K562 (cell line): ENCODE data around the gene KIAA0319L. TPM values are rescaled to one million over a fixed set of nuclear protein-coding genes. Genes with fewer than 3 reads are reported as not detected.

Experiments used
- ATAC-seq: fragments of 200-7000 bp; cut with Tn5 transposase; 3 replicates; pipeline ENCODE4 v1.9.1; 2020; ENCODE audit warnings: moderate library complexity
- BruUV-seq: library from RNA; stranded (reverse); fragments of 400-500 nt; replicated peaks from 2 replicates; lab custom pipeline; 2021; lab: Mats Ljungman, UMichigan
- CTCF ChIA-PET: fragments of 300-600 bp; formaldehyde crosslinking; extraction: SDS; loops from one replicate; lab custom pipeline; 2021; ENCODE audit warnings: low intra/inter-chr PET ratio; lab: Yijun Ruan, JAX
- POLR2A ChIA-PET: fragments of 300-600, 350-650 bp; sonication (Branson Sonifier 250); formaldehyde crosslinking; extraction: SDS; loops from one replicate; lab custom pipeline; 2021; ENCODE audit warnings: antibody characterized with exemption, inconsistent platforms; lab: Yijun Ruan, JAX
- DNase-seq, 4 experiments: peaks; one replicate each; pipeline versions ENCODE4 v3.0.0 to v3.0.0-alpha.2; 2011 to 2018; ENCODE audit warnings: low spot score in 3 of 4, mixed read lengths in 3 of 4; ENCODE audit errors: extremely low read depth in 1 of 4
- FAIRE-seq: peaks from 2 replicates; lab custom pipeline; 2011; peaks lifted over from hg19 to GRCh38; lab: Jason Lieb, UNC
- H2AFZ ChIP-seq: 2 replicates; pipeline ENCODE4 v1.6.0; 2011; ENCODE audit warnings: low read depth, low read length, control low read depth, inconsistent platforms
- H3K27ac ChIP-seq: fragments of 200-600 bp; 3 replicates; pipeline ENCODE4 v1.8.0; 2011; ENCODE audit warnings: low read depth, mild to moderate bottlenecking, control low read depth, inconsistent platforms, low read length, moderate library complexity, mixed read lengths; ENCODE audit errors: extremely low read depth
- H3K27me3 ChIP-seq, 2 experiments: fragments of 300-600 bp in 1 of 2; 2 replicates in 1 of 2; 3 replicates in 1 of 2; pipeline versions ENCODE4 v1.6.0 to v1.8.0; 2011; ENCODE audit warnings: inconsistent platforms in 2 of 2, low read length in 2 of 2, mild to moderate bottlenecking in 1 of 2, mixed read lengths in 1 of 2, moderate library complexity in 1 of 2; ENCODE audit not compliant: control insufficient read depth in 2 of 2, insufficient read depth in 2 of 2
- H3K36me3 ChIP-seq: fragments of 300-600 bp; 3 replicates; pipeline ENCODE4 v1.8.0; 2011; ENCODE audit warnings: mild to moderate bottlenecking, low read length, inconsistent platforms; ENCODE audit not compliant: control insufficient read depth, insufficient read depth
- H3K4me1 ChIP-seq, 2 experiments: fragments of 200-600 bp in 1 of 2; replicated peaks in 1 of 2; 2 replicates in 1 of 2; 3 replicates in 1 of 2; pipeline versions ENCODE4 v1.5.1 to v1.8.0; 2011; ENCODE audit warnings: inconsistent platforms in 2 of 2, low read length in 2 of 2, mild to moderate bottlenecking in 1 of 2, mixed read lengths in 1 of 2, moderate library complexity in 1 of 2; ENCODE audit not compliant: control insufficient read depth in 2 of 2, insufficient read depth in 2 of 2
- H3K4me2 ChIP-seq: 2 replicates; pipeline ENCODE4 v1.6.1; 2011; ENCODE audit warnings: low read length, control low read depth, inconsistent platforms, mixed read lengths; ENCODE audit not compliant: insufficient read depth
- H3K4me3 ChIP-seq: fragments of 200-600 bp; sonication (generic), shearing (Covaris generic); 2 replicates; pipeline ENCODE4 v1.5.1; 2016; ENCODE audit warnings: control low read depth, inconsistent platforms
- H3K79me2 ChIP-seq: fragments of 200-600 bp; 3 replicates; pipeline ENCODE4 v1.8.0; 2011; ENCODE audit warnings: low read length, inconsistent platforms; ENCODE audit not compliant: control insufficient read depth, insufficient read depth
- H3K9ac ChIP-seq, 2 experiments: 2 replicates each; pipeline versions ENCODE4 v1.6.0 to v1.6.1; 2011; ENCODE audit warnings: low read depth in 2 of 2, low read length in 2 of 2, control low read depth in 1 of 2, inconsistent platforms in 1 of 2, mild to moderate bottlenecking in 1 of 2, mixed read lengths in 1 of 2; ENCODE audit not compliant: insufficient read depth in 1 of 2
- H3K9me1 ChIP-seq: one replicate; pipeline ENCODE4 v1.6.0; 2011; ENCODE audit warnings: inconsistent platforms, mild to moderate bottlenecking, low read length, moderate library complexity; ENCODE audit not compliant: control insufficient read depth, insufficient read depth
- H3K9me3 ChIP-seq: replicated peaks from 2 replicates; pipeline ENCODE4 v1.5.1; 2011; ENCODE audit warnings: low read depth, low read length, inconsistent platforms; ENCODE audit not compliant: control insufficient read depth, insufficient read depth
- H4K20me1 ChIP-seq: replicated peaks from 2 replicates; pipeline ENCODE4 v1.6.1; 2011; ENCODE audit warnings: low read length, inconsistent platforms, mixed read lengths; ENCODE audit not compliant: control insufficient read depth, insufficient read depth
- DDX20 ChIP-seq: fragments of 450-650 bp; IDR thresholded peaks from 2 replicates; pipeline ENCODE4 v1.6.1; 2016; ENCODE audit warnings: missing genetic modification characterization, low read depth, mild to moderate bottlenecking, missing compliant biosample characterization, moderate library complexity
- E2F3 ChIP-seq: fragments of 250-450 bp; sonication (Bioruptor Pico); IDR thresholded peaks from 2 replicates; pipeline ENCODE4 v1.4.0; 2020; ENCODE audit warnings: mild to moderate bottlenecking
- FOXJ2 ChIP-seq: fragments of 200-800 bp; sonication (Bioruptor generic); IDR thresholded peaks from 2 replicates; pipeline ENCODE4 v1.6.1; 2016; ENCODE audit warnings: missing genetic modification characterization, missing compliant biosample characterization
- GABPB2 ChIP-seq: fragments of 250-450 bp; sonication (Bioruptor Pico); conservative IDR thresholded peaks from 2 replicates; pipeline ENCODE4 v1.5.1; 2021; ENCODE audit warnings: mild to moderate bottlenecking
- GTF2F1 ChIP-seq: IDR thresholded peaks from 2 replicates; pipeline ENCODE4 v1.6.1; 2011; ENCODE audit warnings: low read depth, low read length, improper control_type of control experiment
- KAT7 ChIP-seq: sonication (generic); formaldehyde crosslinking; IDR thresholded peaks from 2 replicates; pipeline ENCODE4 v1.8.0; 2022; ENCODE audit warnings: missing genetic modification reagents, mild to moderate bottlenecking, borderline replicate concordance
- KLF16 ChIP-seq: IDR thresholded peaks from 2 replicates; pipeline ENCODE4 v1.6.1; 2016; ENCODE audit warnings: antibody characterized with exemption
- MCM5 ChIP-seq: fragments of 450-650 bp; IDR thresholded peaks from 2 replicates; pipeline ENCODE4 v1.6.1; 2016; ENCODE audit warnings: low read depth
- MTA3 ChIP-seq: fragments of 450-650 bp; formaldehyde crosslinking; IDR thresholded peaks from 2 replicates; pipeline ENCODE4 v1.6.1; 2017; ENCODE audit warnings: mild to moderate bottlenecking, borderline replicate concordance
- NR4A1 ChIP-seq, 2 experiments: fragments of 250-450 bp in 1 of 2; fragments of 450-650 bp in 1 of 2; sonication (Bioruptor Pico) in 1 of 2; IDR thresholded peaks; 2 replicates each; pipeline versions ENCODE4 v1.4.0 to v1.6.1; 2016 to 2020; ENCODE audit warnings: mild to moderate bottlenecking in 2 of 2, missing compliant biosample characterization in 1 of 2, missing genetic modification characterization in 1 of 2, moderate library complexity in 1 of 2
- PCBP1 ChIP-seq: fragments of 200-400 bp; formaldehyde crosslinking; IDR thresholded peaks from 2 replicates; pipeline ENCODE4 v1.6.1; 2018; ENCODE audit warnings: mild to moderate bottlenecking, low read depth, low read length; ENCODE audit not compliant: poor library complexity, severe bottlenecking
- TCF15 ChIP-seq: fragments of 250-450 bp; sonication (Bioruptor Pico); IDR thresholded peaks from 2 replicates; pipeline ENCODE4 v1.8.0; 2022; ENCODE audit warnings: moderate library complexity, mild to moderate bottlenecking, inconsistent platforms
- ZBTB34 ChIP-seq: fragments of 250-450 bp; sonication (Bioruptor Pico); IDR thresholded peaks from 2 replicates; pipeline ENCODE4 v1.8.0; 2021; ENCODE audit warnings: mild to moderate bottlenecking, moderate library complexity
- ZEB2 ChIP-seq: fragments of 450-650 bp; IDR thresholded peaks from 2 replicates; pipeline ENCODE4 v1.6.1; 2016
- ZNF175 ChIP-seq: fragments of 200-800 bp; sonication (Bioruptor generic); IDR thresholded peaks from 2 replicates; pipeline ENCODE4 v1.6.1; 2016; ENCODE audit warnings: low read depth, mild to moderate bottlenecking, missing genetic modification characterization, missing compliant biosample characterization
- ZNF274 ChIP-seq: IDR thresholded peaks from 2 replicates; pipeline ENCODE4 v1.6.1; 2011; ENCODE audit warnings: low read depth, mild to moderate bottlenecking, low read length, moderate library complexity, borderline replicate concordance
- WGBS: fragments of 100-300 bp; shearing (Covaris generic); methylation state at CpG from one replicate; pipeline ENCODE4 v1.1.6; 2016; ENCODE audit warnings: low coverage, mixed read lengths; ENCODE audit not compliant: insufficient coverage; ENCODE audit errors: missing lambda C conversion rate; 5-methylcytosine and 5-hydroxymethylcytosine counted together
- in situ Hi-C: fragments of 300-500 bp; cut with MboI; formaldehyde crosslinking; loops from 4 replicates; pipeline ENCODE4 v1.15.0; 2018; ENCODE audit warnings: inconsistent platforms, mixed read lengths
- intact Hi-C: fragments of 100-400 bp; cut with micrococcal nuclease; formaldehyde crosslinking; loops from 2 replicates; pipeline ENCODE4 v1.14.2; 2022
- polyA plus RNA-seq, 8 experiments: library from polyadenylated mRNA; depleted of rRNA in 4 of 8; stranded (reverse) in 5 of 8; unstranded in 3 of 8; fragments of >200 nt; fragmentation: Nextera tagmentation in 2 of 8; fragmentation: Illumina TruSeq in 1 of 8; extraction: Ambion mirVana in 2 of 8; extraction: Trizol in 1 of 8; gene quantifications; 2 replicates each; pipeline versions ENCODE4 v1.2.1 to v1.2.3, GENCODE V29; 2011 to 2014; ENCODE audit warnings: inconsistent platforms in 1 of 8, missing spikeins in 1 of 8
- total RNA-seq, 7 experiments: library from RNA; depleted of rRNA in 6 of 7; stranded (reverse); fragments of >200 nt in 6 of 7; fragmentation: Illumina TruSeq in 2 of 7; extraction: Trizol in 2 of 7; gene quantifications; 2 replicates each; pipeline versions ENCODE4 v1.2.1 to v1.2.3, GENCODE V29; 2011 to 2021; ENCODE audit warnings: low replicate concordance in 1 of 7
- TF ChIP-seq, protein P1 (sequence below): sonication (generic); formaldehyde crosslinking; IDR thresholded peaks from 2 replicates; pipeline ENCODE4 v1.8.1; 2023; ENCODE audit warnings: missing genetic modification reagents, mild to moderate bottlenecking, borderline replicate concordance

KIAA0319L gene
- total and polyA plus RNA-seq, 9 of the 15 experiments (the other 6 are each of a cell fraction or from before 2014, with no cell fraction given) = 2.4 to 51.7 (median 27.4) TPM

DNA sequence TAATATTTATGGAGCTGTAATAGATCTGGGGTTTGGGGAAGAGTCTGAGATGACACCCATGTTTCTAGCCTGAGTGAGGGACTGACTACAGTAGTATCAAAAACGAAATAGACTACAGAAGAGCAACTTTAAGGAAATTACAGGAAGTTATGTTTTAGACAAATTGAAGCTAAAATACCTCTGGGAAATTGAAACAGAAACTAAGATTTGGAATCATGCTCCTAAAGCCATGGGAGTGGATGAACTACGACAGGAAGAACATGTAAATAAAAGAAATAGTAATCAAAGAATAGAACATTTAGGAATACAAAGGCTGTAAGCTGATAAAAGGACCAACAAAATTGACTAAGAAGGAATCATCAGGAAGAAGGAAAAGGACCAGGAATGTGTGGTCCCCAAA lies 68.9 kb downstream of the KIAA0319L start:
- Histone ChIP-seq H3K79me2 (no peaks in the 10 kb centered on the region), H3K4me1 (no peaks in the 10 kb centered on the region), H4K20me1 (no peaks in the 10 kb centered on the region), H3K27ac (no peak overlapping the region)
- intact Hi-C loops = no loop called here
- no TSS peak for BruUV-seq
- 25% methylated on average over 2 of the region's 2 CpGs for WGBS
- FAIRE-seq = no peak
- in situ Hi-C loops = no loop called here
- no peak for DNase-seq
- POLR2A ChIA-PET = interaction anchor here (1.1 kb wide), 1 partner anchor 9 kb away, joined by 3 read pairs; no protein-coding TSS in a partner anchor
- no peak for TF ChIP-seq NR4A1 (CRISPR knock-in tag; IDR thresholded peaks at IDR 0.05)
- no peak for TF ChIP-seq NR4A1 (tag; IDR thresholded peaks at IDR 0.05)
- TF ChIP-seq MCM5 = no peak
- TF ChIP-seq ZNF175 (CRISPR knock-in tag) = no peak
- TF ChIP-seq, protein P1, sequence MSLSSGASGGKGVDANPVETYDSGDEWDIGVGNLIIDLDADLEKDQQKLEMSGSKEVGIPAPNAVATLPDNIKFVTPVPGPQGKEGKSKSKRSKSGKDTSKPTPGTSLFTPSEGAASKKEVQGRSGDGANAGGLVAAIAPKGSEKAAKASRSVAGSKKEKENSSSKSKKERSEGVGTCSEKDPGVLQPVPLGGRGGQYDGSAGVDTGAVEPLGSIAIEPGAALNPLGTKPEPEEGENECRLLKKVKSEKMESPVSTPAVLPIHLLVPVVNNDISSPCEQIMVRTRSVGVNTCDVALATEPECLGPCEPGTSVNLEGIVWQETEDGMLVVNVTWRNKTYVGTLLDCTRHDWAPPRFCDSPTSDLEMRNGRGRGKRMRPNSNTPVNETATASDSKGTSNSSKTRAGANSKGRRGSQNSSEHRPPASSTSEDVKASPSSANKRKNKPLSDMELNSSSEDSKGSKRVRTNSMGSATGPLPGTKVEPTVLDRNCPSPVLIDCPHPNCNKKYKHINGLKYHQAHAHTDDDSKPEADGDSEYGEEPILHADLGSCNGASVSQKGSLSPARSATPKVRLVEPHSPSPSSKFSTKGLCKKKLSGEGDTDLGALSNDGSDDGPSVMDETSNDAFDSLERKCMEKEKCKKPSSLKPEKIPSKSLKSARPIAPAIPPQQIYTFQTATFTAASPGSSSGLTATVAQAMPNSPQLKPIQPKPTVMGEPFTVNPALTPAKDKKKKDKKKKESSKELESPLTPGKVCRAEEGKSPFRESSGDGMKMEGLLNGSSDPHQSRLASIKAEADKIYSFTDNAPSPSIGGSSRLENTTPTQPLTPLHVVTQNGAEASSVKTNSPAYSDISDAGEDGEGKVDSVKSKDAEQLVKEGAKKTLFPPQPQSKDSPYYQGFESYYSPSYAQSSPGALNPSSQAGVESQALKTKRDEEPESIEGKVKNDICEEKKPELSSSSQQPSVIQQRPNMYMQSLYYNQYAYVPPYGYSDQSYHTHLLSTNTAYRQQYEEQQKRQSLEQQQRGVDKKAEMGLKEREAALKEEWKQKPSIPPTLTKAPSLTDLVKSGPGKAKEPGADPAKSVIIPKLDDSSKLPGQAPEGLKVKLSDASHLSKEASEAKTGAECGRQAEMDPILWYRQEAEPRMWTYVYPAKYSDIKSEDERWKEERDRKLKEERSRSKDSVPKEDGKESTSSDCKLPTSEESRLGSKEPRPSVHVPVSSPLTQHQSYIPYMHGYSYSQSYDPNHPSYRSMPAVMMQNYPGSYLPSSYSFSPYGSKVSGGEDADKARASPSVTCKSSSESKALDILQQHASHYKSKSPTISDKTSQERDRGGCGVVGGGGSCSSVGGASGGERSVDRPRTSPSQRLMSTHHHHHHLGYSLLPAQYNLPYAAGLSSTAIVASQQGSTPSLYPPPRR = no peak
- no peak for TF ChIP-seq ZBTB34 (CRISPR knock-in tag)
- TF ChIP-seq PCBP1 = no peak
- no peak for TF ChIP-seq ZEB2
- TF ChIP-seq GTF2F1 = no peak
- TF ChIP-seq DDX20 (tag) = no peak
- TF ChIP-seq GABPB2 = no peak
- no peak for TF ChIP-seq ZNF274
- TF ChIP-seq TCF15 (CRISPR knock-in tag) = no peak
- no peak for TF ChIP-seq FOXJ2 (tag)
- no peak for TF ChIP-seq KLF16
- no peak for TF ChIP-seq MTA3
- TF ChIP-seq E2F3 (CRISPR knock-in tag) = no peak
- no peak for TF ChIP-seq KAT7 (CRISPR knock-in tag)
- TF ChIP-seq, all 486 proteins: peak for 0
- Histone ChIP-seq H3K9ac (no peak overlapping the region), H2AFZ (no peak overlapping the region), H3K4me3 (no peak overlapping the region), H3K4me2 (no peak overlapping the region), H3K9me1 (no peaks in the 10 kb centered on the region), H3K36me3 (no peaks in the 10 kb centered on the region), H3K27me3 (no peaks in the 10 kb centered on the region), H3K9me3 (peaks cover 9% of the 10 kb centered on the region)
- no peak for ATAC-seq
- CTCF ChIA-PET = no interaction called here
